ENCODE measurements around the gene PTPN23.
A peak's percentile ranks its signal among the peaks of the same experiment; 100 is the strongest.

PTPN23 gene

DNA sequence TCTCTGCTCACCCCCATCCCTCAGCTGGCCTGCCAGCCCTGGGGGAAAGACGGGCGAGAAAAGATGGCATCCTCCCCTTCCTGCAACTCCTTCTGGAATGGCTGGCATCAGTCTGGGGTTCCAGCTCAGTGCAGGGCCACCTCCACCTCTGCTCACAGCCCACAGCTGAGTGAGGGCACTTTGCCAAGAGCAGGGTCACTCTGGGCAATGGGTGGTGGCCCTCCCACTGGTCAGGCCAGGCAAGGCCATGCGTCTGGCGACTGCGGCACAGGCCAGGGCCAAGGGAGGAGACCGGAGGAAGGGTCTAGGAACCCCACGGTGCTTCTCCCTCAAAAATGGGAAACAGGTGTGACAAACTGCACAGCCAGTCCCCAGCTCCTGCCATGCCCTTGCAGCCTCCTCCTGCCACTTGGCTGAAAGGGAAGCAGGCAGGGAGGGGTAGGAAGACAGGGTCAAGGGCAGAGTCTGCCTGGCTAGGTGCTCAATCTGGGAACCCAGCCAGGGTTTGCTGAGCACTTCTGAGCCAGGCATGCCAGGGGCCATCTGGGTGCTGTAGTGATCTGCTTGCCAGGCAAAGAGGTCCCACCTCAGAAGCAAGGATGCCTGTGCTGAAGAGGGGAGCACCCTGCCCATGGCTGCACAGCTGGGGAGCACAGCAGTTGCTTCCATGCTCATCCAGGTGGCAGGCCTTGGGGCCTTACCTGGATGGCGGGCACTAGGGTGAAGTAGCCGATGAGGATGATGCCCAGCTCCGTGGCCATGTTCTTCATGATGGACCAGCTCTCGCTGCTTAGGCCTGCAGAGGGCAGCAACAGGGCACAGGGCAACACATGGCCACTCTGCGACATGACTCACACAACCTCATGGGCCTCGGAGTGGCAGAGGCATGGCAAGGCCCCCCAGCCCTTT is 41.2 kb downstream of the PTPN23 start:
- peak in 1 of 2 experiments; percentile 39 for DNase-seq

DNA sequence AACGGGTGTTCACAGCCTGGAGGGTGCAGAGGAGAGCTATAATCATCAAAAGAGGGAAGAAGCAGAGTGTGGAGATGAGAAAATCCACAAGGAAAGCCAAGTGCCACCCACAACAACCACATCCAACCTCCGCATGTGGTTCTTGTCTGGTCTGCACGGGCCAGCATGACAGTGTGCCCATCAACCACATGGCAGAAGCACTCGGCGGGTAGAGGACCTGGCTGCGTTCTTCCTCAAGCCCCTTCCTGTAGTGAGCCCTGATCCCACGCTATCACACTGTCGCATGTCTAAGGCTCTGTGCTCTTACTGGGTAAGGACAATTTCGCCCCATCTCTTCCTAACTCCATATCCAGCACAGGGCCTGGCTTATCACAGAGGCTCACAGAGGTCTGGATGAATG is 41.9 kb downstream of the PTPN23 start:
- DNase-seq: no peak

DNA sequence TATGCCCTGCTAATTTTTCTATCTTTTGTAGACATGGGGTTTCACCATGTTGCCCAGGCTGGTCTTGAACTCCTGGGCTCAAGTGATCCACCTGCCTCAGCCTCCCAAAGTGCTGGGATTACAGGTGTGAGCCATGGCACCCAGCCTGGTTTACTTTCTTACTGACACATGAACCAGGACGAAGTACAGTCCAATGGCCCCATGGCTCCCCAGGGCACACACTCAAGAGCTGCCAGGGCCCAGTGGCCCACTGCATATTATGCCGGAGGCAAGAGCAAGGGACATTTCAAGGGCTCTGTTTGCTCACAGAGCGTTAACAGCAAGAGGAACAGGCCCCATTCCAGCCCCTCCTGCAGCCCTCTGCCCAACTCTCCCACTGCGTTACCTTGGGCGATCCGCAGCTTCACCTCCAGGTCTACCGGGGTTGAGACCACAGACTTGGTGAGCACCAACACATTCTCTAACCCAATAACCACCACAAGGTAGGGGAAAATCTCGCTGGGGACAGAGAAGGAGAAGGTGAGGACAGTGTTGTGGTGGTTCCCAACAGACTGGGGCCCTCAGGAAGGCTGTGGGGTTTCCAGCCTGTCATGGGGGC is 42.8 kb downstream of the PTPN23 start:
- no peak for DNase-seq

DNA sequence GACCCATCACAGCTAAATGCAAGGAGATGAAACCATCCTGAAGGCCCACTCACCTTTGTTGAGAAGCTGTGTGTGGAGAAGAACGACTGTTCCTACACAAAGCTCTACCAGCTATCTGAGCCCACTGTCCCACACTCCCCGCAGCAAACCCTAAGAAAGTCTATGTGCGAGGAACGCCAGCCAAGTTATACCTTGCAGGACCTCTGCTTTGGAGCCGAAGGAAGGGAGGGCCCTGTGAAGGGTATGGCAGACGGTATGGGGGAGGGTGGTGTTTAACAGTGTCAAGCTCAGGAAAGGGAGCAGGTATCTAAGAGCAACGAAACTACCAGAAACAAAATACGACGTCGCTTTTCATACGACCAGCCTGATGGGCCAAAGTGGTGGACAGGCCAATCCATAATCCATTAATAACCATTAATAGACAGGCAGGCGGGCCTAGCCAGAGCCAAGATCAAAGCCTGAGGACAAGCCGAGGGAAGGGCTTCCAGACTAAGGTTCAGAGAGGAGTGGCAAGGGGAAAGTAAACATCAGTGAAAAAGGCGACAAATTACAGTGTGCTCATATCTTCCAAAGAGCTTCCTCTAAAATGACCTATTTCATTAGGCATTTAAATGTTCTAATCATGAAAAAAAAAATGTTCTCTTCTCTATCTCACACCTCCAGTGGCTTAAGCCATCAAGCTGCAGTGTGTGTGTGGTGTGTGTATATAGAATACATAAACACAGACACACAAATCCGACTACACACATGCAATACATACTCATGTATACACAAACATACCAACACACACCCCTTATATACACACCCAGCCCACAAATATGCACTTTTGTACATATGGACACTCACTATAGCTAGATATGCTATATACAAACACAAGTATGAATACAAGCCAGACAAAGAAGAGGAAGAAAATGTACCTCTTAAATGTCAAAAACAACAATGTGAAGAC is 43.9 kb downstream of the PTPN23 start:
- no peak for DNase-seq

DNA sequence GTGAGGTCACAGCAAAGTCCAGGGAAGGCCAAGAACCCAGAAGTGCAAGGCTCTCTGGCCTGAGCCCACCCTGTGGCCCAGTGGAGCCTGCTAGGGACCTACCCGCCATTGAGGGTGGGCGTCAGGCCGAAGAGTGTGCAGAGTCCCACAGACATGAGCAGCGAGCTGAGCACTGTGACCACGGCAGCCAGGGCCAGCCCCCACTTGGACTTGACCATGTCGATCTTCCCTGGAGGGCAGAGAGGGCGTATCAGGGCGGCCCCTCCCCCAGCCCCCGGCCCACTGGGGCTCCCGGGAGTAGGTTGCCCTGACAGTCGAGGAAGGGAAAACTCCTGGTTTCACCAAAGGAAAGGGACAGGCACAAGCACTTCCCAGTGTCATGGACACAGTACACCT is 44.6 kb downstream of the PTPN23 start:
- DNase-seq: no peak

DNA sequence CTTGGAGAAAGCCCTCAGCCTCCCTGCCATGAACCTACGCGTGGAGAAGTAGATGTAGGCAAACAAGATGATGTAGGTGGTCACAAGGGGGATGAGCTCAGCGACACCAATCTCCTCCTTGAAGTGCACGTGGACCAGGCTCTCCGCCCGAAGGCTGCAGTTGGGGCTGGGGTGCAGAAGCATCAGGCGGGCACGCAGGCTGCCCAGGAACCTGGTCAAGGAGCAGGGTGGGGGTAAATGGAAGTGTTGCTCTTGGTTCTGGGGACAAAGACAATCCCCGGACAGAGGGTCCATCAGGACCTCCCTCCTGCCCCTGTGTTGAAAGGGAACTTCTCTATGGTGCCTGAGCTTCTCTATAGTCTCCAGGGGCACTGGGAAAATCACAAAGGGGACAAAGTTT is 45.1 kb downstream of the PTPN23 start:
- no peak for DNase-seq

DNA sequence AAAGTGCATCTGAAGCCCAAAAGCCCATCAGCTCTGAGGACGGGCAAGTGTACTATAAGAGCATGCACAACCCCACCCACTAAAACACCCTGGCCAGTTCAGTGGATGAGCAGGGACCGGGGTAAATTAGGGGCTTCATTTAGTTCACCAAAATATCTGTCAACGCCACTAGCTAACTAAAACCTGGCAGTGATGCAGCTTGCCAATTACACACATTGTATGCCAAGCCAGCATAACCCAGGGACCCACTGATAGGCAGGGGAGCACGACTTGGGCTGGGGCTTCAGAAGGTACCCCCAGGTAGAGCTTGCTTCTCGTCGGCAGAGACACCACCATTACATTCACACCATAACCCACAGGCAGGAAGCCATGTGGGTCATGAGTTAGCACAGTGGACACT is 47.0 kb downstream of the PTPN23 start:
- DNase-seq: no peak

DNA sequence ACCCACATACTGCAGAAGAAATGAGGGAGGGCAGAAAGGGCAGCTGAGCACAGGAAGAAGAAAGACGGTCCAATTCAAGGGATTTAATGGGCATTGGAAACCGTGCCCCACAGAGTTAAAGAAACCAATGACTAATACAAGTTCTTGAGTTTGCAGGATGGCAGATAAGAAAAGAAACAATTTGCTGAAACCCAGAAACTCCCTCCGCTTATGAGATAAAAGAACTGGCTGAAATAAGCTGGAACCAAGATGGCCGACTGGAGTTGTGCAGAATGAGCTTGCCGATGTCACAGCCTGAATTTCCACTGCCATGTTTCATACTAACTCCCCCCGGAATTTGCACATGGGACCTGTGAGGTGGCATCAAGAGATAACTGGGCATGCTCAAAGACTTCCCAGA is 47.8 kb downstream of the PTPN23 start:
- no peak for DNase-seq

DNA sequence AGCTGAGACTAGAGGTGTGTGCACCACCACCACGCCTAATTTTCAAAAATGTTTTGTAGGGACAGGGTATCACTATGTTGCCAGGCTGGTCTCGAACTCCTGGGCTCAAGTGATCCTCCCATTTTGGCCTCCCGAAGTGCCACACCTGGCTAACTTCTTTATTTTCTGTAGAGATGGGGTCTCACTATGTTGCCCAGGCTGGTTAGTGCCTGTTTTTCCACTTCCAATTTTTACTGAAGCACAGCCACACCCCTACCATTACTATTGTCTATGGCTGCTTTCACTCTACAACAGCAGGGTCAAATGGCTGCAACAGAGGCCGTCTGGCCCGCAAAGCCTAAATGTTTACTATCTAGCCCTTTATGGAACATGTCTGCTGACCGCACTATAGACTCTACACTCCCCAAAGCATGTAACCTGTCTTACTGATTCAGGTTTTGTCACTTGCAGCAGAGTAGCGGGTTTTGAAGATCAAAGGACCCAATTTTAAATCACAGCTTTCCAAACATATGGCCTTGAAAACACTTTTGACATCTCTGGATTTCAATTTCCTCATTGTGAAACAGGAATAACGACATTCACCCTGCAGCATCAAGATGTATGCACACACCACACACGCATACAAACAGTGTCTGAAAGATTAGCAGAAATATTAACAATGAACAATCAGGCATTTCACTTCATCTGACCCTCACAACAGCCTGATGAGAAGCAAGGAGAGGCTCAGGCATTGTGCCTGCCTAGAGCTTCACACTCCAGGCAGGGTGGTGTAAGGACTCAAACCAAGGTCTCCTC is 48.9 kb downstream of the PTPN23 start:
- no peak for DNase-seq

DNA sequence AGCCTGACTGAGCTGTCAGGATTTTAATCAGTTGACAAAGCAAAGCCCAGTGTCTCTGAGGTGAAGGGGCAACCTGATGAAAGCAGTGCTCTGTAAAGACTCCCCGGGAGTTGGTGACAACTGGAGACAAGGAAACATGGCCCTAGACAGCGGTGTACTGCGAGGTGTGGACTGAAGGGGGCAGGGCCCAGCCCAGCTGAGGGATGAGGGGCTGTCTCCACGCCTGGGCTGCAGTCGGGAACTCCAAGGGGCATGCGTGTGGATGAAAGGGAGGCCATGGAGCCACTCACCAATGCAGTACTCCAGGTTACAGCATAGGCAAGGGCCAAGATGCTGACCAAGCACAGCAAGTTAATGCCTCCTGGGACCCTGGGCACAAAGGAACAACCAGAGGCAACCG is 49.8 kb downstream of the PTPN23 start:
- DNase-seq: no peak

DNA sequence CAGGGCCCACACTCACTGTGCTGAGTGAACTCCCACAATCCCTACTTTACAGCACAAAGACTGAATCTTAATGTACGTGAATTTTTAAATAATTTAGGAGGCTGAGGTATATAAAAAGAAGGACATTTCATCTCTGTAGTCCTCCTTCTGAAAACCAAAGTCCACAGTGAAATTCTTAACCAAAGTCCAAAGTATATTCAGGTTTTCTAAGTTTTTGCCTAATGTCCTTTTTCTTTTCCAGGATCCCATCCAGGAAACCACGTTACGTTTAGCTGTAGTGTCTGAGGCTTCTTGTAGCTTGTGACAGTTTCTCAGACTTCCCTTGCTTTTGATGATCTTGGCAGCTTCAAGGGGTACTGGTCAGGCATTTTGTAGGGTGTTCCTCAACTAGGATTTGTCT is 50.4 kb downstream of the PTPN23 start:
- DNase-seq: no peak

DNA sequence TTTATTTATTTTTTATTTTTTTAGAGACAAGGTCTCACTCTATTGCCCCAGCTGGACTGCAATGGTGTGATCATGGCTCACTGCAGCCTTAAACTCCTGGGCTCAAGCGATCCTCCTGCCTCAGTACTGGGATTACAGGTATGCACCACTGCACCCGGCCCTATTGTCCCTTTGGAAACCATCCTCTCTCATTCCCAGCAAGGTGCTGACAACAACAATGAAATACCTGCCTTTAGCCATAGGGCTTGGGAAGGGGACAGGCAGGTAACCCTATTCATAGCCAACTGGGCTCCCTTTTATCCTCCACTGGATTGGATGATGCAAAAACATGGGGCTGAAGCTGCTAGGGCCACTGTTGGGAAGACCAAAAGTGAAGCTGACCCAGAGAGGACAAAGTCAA is 51.9 kb downstream of the PTPN23 start:
- DNase-seq: no peak

DNA sequence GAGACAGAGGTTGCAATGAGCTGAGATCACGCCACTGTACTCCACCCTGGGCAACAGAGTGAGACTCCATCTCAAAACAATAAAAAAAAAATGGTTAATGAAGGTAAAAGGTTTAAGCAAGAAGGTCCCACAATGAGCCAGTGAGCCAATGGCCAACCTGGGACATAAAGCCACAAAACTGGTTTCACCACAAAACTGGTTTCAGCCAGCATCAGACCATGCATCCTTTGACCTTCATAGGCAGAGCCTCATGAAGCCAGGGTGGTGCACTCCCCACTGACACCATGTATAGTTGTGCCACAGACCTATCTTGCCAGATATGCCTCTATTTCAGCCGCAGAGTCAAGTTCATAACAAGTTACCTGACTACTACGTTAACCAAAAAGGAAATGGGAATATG is 53.0 kb downstream of the PTPN23 start:
- no peak for DNase-seq

DNA sequence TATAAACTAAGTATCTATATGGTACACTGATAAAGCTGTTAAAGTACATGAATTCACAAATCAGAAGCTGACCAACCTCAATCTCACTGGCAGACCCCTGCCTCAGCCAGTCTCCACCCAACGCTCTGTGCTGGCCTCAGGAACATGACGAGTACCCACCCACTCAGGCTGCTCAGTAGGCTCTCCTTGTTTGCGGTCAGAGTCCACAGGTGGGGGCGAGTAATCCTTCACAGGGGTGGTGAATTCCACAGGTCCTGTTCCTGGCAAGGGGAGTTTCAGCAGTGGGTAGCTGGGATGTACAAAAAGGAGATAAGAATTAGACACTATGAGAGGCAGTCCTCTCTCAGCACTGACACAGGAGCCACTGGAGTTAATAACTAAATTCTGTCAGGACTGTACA is 54.0 kb downstream of the PTPN23 start:
- DNase-seq: no peak

DNA sequence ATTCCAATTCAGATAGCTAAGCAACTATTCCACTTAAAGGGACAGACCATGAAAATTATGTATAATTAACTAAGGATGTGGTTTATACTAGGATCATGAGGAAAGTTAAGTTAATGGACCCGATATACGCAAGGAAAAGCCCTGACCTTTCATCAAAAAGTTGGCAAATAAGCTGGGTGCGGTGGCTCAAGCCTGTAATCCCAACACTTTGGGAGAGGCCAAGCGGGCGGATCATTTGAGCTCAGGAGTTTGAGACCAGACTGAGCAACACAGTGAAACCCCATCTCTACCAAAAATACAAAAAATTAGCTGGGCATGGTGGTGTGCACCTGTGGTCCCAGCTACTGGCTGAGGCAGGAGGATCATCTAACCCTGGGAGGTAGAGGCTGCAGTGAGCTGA is 55.4 kb downstream of the PTPN23 start:
- no peak for DNase-seq

DNA sequence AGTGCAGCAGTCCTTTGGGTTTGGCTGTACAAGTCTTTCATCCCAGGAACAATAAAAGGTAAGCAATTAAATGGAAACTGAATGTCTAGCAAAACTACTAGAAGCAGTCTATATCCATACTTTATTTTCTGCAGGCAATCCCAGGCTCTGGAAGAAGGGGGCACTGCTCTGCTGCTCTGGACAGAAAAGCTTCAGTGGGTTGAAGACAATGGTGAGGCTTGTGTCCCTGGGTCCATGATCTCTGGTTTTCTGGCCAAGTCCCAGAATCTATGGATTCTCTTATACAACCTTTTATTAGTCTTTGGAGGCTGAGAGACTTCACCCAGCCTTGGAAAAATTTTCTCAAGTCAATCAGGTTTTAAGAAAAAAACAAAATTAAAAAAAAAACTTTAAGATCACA is 59.3 kb downstream of the PTPN23 start:
- no peak for DNase-seq

DNA sequence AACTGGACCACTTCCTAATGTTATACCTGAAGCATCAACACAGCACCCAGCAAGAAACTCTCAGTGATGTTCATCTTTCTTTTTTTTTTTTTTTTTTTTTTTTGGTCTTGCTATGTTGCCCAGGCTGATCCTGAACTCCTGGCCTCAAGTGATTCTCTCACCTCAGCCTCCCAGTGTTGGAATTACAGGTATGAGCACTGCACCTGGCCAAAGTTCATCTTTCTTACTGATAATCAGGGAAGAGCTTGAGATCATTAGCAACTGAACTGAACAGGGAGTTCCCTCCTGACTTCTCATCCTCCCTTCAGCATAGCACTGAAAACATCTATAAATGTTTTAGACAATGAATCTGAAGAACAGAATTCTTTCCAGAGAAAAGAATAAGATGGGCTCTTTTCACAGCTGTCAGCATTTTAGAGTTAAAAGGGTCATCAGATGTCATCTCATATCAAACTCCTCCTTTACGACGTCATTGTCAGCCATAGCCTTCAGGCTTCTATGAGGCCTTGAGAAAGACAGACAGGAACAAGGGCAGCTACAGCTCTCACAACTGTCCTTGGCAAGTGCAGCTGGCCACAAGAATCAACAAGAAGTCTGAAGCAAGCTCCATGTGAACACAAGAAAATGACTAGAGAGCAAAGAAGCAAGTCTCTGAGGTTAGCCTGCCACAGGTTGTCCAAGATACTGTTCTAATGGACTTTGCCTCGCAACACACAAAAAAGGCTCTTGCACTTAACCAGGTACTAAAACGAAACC is 61.2 kb downstream of the PTPN23 start:
- DNase-seq: no peak

DNA sequence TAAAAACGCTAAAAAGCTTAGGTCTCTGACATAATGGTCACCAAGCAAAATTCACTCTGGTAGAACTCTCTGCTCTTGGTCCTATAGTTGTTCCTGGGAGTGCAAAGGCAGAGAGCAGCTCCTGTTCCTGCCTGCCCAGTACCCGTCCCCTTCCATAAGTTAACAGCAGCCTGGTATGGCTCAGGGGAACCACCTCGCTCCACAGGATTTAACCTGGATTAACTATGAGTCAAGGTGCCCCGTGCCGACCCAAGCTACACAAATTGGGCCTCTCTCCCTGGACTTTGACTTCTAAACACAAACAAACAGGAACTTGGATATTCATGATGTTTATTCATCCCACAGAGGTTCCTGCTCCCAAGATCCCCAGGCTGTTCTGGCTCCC is 62.8 kb downstream of the PTPN23 start:
- DNase-seq: no peak

DNA sequence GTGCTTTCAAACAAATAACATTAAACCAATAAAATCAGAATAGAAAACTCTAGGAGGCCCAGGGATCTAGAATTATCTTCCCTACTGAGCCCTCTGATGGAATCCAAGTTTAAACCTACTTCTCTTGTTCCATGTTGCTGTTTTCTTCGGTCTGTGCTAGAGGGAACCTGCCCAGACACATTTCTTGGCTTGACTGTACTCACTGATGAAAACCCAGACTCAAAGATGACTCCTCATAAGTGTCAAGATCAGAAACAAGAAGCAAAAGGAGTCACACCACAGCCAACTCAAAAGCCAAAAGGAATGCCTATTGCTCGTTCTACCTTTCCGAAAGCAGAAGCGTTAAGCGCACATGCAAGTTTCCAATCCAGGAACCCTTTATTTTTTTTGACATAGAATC is 63.3 kb downstream of the PTPN23 start:
- DNase-seq: no peak

DNA sequence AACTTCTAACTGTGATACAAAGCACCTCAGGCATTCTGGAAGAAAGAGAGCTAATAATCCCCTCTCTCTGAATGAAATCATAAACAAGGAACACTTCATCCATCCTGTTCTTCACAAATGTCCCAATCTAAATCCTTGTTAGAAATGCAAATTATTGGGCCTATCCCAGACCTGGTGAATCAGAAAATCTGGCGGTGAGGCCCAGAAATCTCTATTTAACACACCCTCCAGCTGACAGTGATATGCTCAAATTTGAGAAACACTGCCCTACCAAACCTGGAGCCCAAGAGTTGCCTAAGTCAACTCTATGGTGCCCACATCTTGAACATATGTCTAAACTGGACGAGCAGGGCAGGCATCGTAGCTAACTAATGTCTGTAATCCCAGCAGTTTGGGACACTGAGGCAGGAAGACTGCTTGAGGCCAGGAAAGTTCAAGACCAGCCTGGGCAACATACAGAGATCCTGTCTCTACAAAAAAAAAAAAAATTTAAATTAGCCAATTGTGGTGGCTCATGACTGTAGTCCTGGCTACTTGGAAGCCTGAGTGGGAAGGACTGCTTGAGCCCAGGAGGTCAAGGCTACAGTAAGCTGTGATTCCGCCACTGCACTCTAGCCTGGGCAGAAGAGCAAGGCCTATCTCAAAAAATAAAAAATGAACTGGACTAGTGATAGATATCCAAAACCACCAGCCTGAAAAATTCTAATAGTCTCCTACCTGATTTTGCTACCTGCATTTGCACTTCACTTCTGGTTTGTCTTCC is 71.8 kb downstream of the PTPN23 start:
- no peak for DNase-seq

DNA sequence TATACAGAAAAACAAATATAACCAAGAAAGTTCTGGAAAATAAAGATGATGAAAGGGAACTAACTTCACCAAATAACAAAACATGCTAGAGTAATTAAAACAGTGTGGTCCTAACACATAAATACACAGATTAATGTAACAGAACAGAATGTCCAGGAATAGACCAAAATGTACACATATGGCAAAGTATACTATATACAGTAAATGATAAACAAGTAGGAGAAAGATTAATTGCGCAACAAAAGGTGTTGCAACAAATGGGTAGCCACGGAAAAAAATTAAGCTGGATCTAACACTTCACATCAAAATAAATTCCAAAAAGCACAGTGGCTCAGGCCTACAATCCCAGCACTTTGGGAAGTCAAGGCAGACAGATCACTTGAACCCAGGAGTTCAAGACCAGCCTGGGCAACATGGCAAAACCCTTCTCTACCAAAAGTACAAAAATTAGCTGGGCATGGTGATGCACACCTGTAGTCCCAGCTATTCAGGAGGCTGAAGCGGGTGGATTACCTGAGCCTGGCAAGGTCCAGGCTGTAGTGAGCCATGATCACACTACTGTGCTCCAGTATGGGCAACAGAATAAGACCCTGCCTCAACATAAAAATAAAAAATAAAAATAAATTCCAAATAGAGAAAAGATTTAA is 75.1 kb downstream of the PTPN23 start:
- DNase-seq: no peak
